ENCODE results near the gene FCHSD2. TPM values are rescaled to one million over a fixed set of nuclear protein-coding genes. Genes with fewer than 3 reads are reported as not detected.

FCHSD2 gene
- total and polyA plus RNA-seq, 2 of the 13 experiments (the other 11 are each of a cell fraction or from before 2014, with no cell fraction given), result 20.5 to 24.8 TPM

DNA sequence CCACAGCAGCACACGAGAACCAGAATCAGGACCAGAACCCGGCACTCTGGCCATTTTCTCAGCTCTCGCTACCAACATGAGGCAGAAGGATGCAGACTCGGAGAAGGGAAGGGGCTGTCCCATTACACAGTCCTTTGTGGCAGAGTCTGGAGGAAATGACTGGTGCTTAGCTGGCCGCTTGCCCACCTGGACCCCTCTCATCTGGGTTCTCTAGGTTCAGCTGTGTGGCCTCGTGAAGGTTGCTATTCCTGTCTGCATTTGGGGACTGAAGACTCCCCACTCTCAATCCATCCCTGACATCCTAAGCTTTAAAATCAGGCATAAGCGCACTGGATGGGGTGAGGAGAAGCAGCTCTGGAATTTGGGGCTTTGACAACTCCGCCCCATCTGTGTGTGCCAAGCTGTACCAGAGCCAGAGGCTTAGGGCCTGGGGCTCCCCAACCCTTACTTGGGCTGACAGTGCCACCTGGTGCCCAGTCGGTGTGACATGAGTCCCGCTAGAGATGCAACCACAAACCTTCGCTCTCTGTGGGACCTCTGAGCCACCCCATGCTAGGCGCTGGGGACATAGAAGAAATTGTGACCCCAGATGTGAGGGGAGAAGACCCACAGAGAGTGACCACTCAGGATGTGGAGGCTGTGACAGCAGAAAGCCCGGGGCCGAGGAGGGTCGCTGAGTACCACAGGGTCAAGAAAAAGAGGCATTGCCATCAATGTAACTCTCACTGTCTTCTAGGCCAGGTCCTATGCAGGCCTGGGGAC, 35.8 kb upstream of the FCHSD2 start (continued):
- TF ChIP-seq SNAI1 (CRISPR knock-in tag; IDR thresholded peaks at IDR 0.05; ENCODE audit: borderline replicate concordance) (no peak), MTF1 (CRISPR knock-in tag; IDR thresholded peaks at IDR 0.05) (no peak), RFX1 (IDR thresholded peaks at IDR 0.05) (no peak), MTF2 (CRISPR knock-in tag; IDR thresholded peaks at IDR 0.05; ENCODE audit: borderline replicate concordance) (no peak), PRPF4 (IDR thresholded peaks at IDR 0.05; ENCODE audit: low read depth, low read length, poor library complexity, severe bottlenecking) (no peak), MBNL3 (CRISPR knock-in tag; conservative IDR thresholded peaks at IDR 0.05) (no peak), ZZZ3 (CRISPR knock-in tag; IDR thresholded peaks at IDR 0.05; ENCODE audit: borderline replicate concordance) (no peak), ZNF264 (CRISPR knock-in tag; IDR thresholded peaks at IDR 0.05) (no peak), TBP (CRISPR knock-in tag; IDR thresholded peaks at IDR 0.05) (no peak), ZNF547 (CRISPR knock-in tag; IDR thresholded peaks at IDR 0.05) (0 out of 2 replicates have a peak, but pooled peaks have one; percentile 27), ZNF761 (CRISPR knock-in tag; conservative IDR thresholded peaks at IDR 0.05) (0 out of 2 replicates have a peak, but pooled peaks have one; percentile 17), PCBP1 (IDR thresholded peaks at IDR 0.05; ENCODE audit: borderline replicate concordance, low read depth, low read length) (no peak), ZNF224 (CRISPR knock-in tag; IDR thresholded peaks at IDR 0.05) (no peak), SRSF4 (IDR thresholded peaks at IDR 0.05; ENCODE audit: low read depth, low read length, poor library complexity, severe bottlenecking) (no peak), ZNF75D (CRISPR knock-in tag; IDR thresholded peaks at IDR 0.05; ENCODE audit: borderline replicate concordance) (no peak), MTA1 (CRISPR knock-in tag; IDR thresholded peaks at IDR 0.05; ENCODE audit: borderline replicate concordance) (no peak), ERF (CRISPR knock-in tag; IDR thresholded peaks at IDR 0.05) (peak; percentile 44; the same call in 1 of the 2 replicates), SRF (IDR thresholded peaks at IDR 0.05; ENCODE audit: low read depth, low read length) (no peak), SOX6 (IDR thresholded peaks at IDR 0.05) (no peak), SOX6 (CRISPR knock-in tag; IDR thresholded peaks at IDR 0.05) (no peak), ZNF230 (CRISPR knock-in tag; IDR thresholded peaks at IDR 0.05) (no peak), HOXA9 (CRISPR knock-in tag; IDR thresholded peaks at IDR 0.05; ENCODE audit: borderline replicate concordance) (no peak), SIN3B (IDR thresholded peaks at IDR 0.05; ENCODE audit: low read length) (no peak), RBM22 (optimal IDR thresholded peaks at IDR 0.05; ENCODE audit: low read length) (no peak), RNF219 (CRISPR knock-in tag; IDR thresholded peaks at IDR 0.05) (no peak), ZFX (CRISPR knock-in tag; IDR thresholded peaks at IDR 0.05; ENCODE audit: low read depth) (peak; percentile 56), ETV6 (CRISPR knock-in tag; conservative IDR thresholded peaks at IDR 0.05) (no peak), JUNB (CRISPR knock-in tag; IDR thresholded peaks at IDR 0.05; ENCODE audit: borderline replicate concordance) (no peak), KDM6A (CRISPR knock-in tag; IDR thresholded peaks at IDR 0.05; ENCODE audit: low read depth) (no peak), DMAP1 (CRISPR knock-in tag; IDR thresholded peaks at IDR 0.05) (peak; percentile 23; the same call in 1 of the 2 replicates)
- TF ChIP-seq, protein P1, sequence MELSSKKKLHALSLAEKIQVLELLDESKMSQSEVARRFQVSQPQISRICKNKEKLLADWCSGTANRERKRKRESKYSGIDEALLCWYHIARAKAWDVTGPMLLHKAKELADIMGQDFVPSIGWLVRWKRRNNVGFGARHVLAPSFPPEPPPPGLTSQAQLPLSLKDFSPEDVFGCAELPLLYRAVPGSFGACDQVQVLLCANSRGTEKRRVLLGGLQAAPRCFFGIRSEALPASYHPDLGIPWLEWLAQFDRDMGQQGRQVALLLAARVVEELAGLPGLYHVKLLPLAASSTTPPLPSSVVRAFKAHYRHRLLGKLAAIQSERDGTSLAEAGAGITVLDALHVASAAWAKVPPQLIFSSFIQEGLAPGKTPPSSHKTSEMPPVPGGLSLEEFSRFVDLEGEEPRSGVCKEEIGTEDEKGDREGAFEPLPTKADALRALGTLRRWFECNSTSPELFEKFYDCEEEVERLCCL (CRISPR knock-in tag; IDR thresholded peaks at IDR 0.05; ENCODE audit: borderline replicate concordance), result no peak
